Suprapubic skin (tissue), 3 donors: ENCODE data around the gene COL4A1.

Source experiments
- EP300 ChIP-seq: sonication (generic); formaldehyde crosslinking; IDR thresholded peaks from one replicate; pipeline ENCODE4 v1.6.1; 2017; ENCODE audit warnings: antibody characterized with exemption
- POLR2A ChIP-seq, 2 donors: fragments of 450-650 bp; IDR thresholded peaks; one replicate each; pipeline ENCODE4 v1.6.1; 2017; ENCODE audit warnings: antibody characterized with exemption in 2 of 2, mild to moderate bottlenecking in 2 of 2, moderate library complexity in 2 of 2
- TF ChIP-seq, protein P1 (sequence below), 2 donors: fragments of 200-600 bp in 1 of 2; fragments of 450-650 bp in 1 of 2; sonication (generic) in 1 of 2; IDR thresholded peaks; one replicate each; pipeline ENCODE4 v1.5.1; 2016 to 2019; ENCODE audit warnings: antibody characterized with exemption in 2 of 2, mild to moderate bottlenecking in 1 of 2, moderate library complexity in 1 of 2

- TF ChIP-seq POLR2A (IDR thresholded peaks at IDR 0.05): no peak
- TF ChIP-seq, protein P1, sequence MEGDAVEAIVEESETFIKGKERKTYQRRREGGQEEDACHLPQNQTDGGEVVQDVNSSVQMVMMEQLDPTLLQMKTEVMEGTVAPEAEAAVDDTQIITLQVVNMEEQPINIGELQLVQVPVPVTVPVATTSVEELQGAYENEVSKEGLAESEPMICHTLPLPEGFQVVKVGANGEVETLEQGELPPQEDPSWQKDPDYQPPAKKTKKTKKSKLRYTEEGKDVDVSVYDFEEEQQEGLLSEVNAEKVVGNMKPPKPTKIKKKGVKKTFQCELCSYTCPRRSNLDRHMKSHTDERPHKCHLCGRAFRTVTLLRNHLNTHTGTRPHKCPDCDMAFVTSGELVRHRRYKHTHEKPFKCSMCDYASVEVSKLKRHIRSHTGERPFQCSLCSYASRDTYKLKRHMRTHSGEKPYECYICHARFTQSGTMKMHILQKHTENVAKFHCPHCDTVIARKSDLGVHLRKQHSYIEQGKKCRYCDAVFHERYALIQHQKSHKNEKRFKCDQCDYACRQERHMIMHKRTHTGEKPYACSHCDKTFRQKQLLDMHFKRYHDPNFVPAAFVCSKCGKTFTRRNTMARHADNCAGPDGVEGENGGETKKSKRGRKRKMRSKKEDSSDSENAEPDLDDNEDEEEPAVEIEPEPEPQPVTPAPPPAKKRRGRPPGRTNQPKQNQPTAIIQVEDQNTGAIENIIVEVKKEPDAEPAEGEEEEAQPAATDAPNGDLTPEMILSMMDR (IDR thresholded peaks at IDR 0.05): no peak
- TF ChIP-seq EP300: no peak
Observed at GRCh38 chr13:110246530-110246929, 60.4 kb downstream of the COL4A1 start.
